Uterus (tissue), 4 donors: ENCODE data around the gene CAND2. TPM values are rescaled to one million over a fixed set of nuclear protein-coding genes. Genes with fewer than 3 reads are reported as not detected.

Experiments used
- DNase-seq, 2 donors: peaks; one replicate each; pipeline ENCODE4 v3.0.0-alpha.2; 2019 to 2020
- H3K27ac ChIP-seq, 2 donors: fragments of 200-600 bp; sonication (generic); 1 replicate in 1 of 2; 2 replicates in 1 of 2; pipeline ENCODE4 v1.5.1; 2016 to 2018
- H3K27me3 ChIP-seq, 2 donors: fragments of 200-600 bp; sonication (generic); one replicate each; pipeline ENCODE4 v1.5.1; 2018 to 2019; ENCODE audit warnings: control low read depth in 1 of 2
- H3K36me3 ChIP-seq, 2 donors: fragments of 200-600 bp; sonication (generic); one replicate each; pipeline ENCODE4 v1.5.1; 2019; ENCODE audit warnings: control low read depth in 1 of 2
- H3K4me1 ChIP-seq, 2 donors: fragments of 200-600 bp; sonication (generic); one replicate each; pipeline ENCODE4 v1.5.1; 2018 to 2019; ENCODE audit warnings: control low read depth in 1 of 2
- H3K4me3 ChIP-seq, 2 donors: fragments of 200-600 bp; sonication (generic); 1 replicate in 1 of 2; 2 replicates in 1 of 2; pipeline ENCODE4 v1.5.1; 2018 to 2019; ENCODE audit warnings: mild to moderate bottlenecking in 1 of 2
- H3K9me3 ChIP-seq, 2 donors: fragments of 200-600 bp; sonication (generic); one replicate each; pipeline ENCODE4 v1.5.1; 2019; ENCODE audit warnings: control low read depth in 1 of 2
- CTCF ChIP-seq, 4 experiments: fragments of 200-600 bp in 2 of 4; fragments of 450-650 bp in 2 of 4; sonication (generic) in 2 of 4; IDR thresholded peaks; one replicate each; pipeline ENCODE4 v1.5.1; 2016 to 2019; ENCODE audit warnings: antibody characterized with exemption in 4 of 4, mild to moderate bottlenecking in 2 of 4, moderate library complexity in 1 of 4
- POLR2A ChIP-seq, 2 donors: fragments of 450-650 bp; IDR thresholded peaks; one replicate each; pipeline ENCODE4 v1.6.1; 2016; ENCODE audit warnings: antibody characterized with exemption in 2 of 2, mild to moderate bottlenecking in 1 of 2, moderate library complexity in 1 of 2
- intact Hi-C: fragments of 100-400 bp; cut with DNase I; formaldehyde crosslinking; loops from one replicate; pipeline ENCODE4 v1.15.1; 2023; ENCODE audit warnings: low total_unique reads
- total RNA-seq, 4 donors: library from RNA; depleted of rRNA in 3 of 4; stranded (reverse); fragments of >200 nt in 3 of 4; gene quantifications; one replicate each; pipeline versions ENCODE4 v1.1.0 to v1.2.4, GENCODE V29; 2014 to 2023
- donor health status: DM: yes; HTN: yes; CAD: no.

Gene CAND2
- total RNA-seq, 4 donors from 2014 or later = 6.8 to 42.0 (median 22.1) TPM

GRCh38 chr3:12856626-12857025 is 60.1 kb downstream of the CAND2 start:
- no peak overlapping the region for H3K4me3 ChIP-seq
- H3K4me1 ChIP-seq = no peaks in the 10 kb centered on the region
- H3K27ac ChIP-seq = no peak overlapping the region
- intact Hi-C loops = no loop called here
- H3K36me3 ChIP-seq = no peaks in the 10 kb centered on the region
- no peaks in the 10 kb centered on the region for H3K27me3 ChIP-seq
- DNase-seq = no peak
- TF ChIP-seq CTCF (IDR thresholded peaks at IDR 0.05) (no peak), POLR2A (IDR thresholded peaks at IDR 0.05) (no peak)
- no peaks in the 10 kb centered on the region for H3K9me3 ChIP-seq

- no peak for TF ChIP-seq CTCF (IDR thresholded peaks at IDR 0.05)
- TF ChIP-seq POLR2A (IDR thresholded peaks at IDR 0.05) = no peak
- intact Hi-C loops = no loop called here
- no peak overlapping the region for H3K27ac ChIP-seq
- H3K9me3 ChIP-seq = no peaks in the 10 kb centered on the region
- H3K27me3 ChIP-seq = no peaks in the 10 kb centered on the region
- no peaks in the 10 kb centered on the region for H3K36me3 ChIP-seq
- no peak for DNase-seq
- no peaks in the 10 kb centered on the region for H3K4me1 ChIP-seq
- H3K4me3 ChIP-seq = no peak overlapping the region
These were observed 63.4 kb downstream of the CAND2 start for GRCh38 chr3:12859840-12860239.

- no peaks in the 10 kb centered on the region for H3K36me3 ChIP-seq
- DNase-seq = no peak
- no peak overlapping the region for H3K27ac ChIP-seq
- intact Hi-C loops = no loop called here
- H3K4me1 ChIP-seq = no peaks in the 10 kb centered on the region
- no peaks in the 10 kb centered on the region for H3K9me3 ChIP-seq
- no peak for TF ChIP-seq POLR2A (IDR thresholded peaks at IDR 0.05)
- TF ChIP-seq CTCF (IDR thresholded peaks at IDR 0.05) = no peak
- no peaks in the 10 kb centered on the region for H3K27me3 ChIP-seq
- H3K4me3 ChIP-seq = no peak overlapping the region
These were observed 65.1 kb downstream of the CAND2 start for GRCh38 chr3:12861611-12862010.

GRCh38 chr3:12862387-12862786 is 65.9 kb downstream of the CAND2 start:
- intact Hi-C loops = no loop called here
- no peak for TF ChIP-seq CTCF (IDR thresholded peaks at IDR 0.05)
- TF ChIP-seq POLR2A (IDR thresholded peaks at IDR 0.05) = no peak
- Histone ChIP-seq H3K27ac (no peak overlapping the region), H3K36me3 (no peaks in the 10 kb centered on the region), H3K9me3 (no peaks in the 10 kb centered on the region), H3K4me1 (no peaks in the 10 kb centered on the region), H3K4me3 (no peak overlapping the region), H3K27me3 (no peaks in the 10 kb centered on the region)
- no peak for DNase-seq

GRCh38 chr3:12865271-12865670 is 68.8 kb downstream of the CAND2 start:
- no peak overlapping the region for H3K27ac ChIP-seq
- no peak for DNase-seq
- no peaks in the 10 kb centered on the region for H3K27me3 ChIP-seq
- no peaks in the 10 kb centered on the region for H3K36me3 ChIP-seq
- H3K9me3 ChIP-seq = no peaks in the 10 kb centered on the region
- intact Hi-C loops = loop anchor here (5.0 kb wide), 1 partner anchor 122 kb away; no protein-coding TSS in a partner anchor
- no peak overlapping the region for H3K4me3 ChIP-seq
- TF ChIP-seq POLR2A (IDR thresholded peaks at IDR 0.05) (no peak), CTCF (IDR thresholded peaks at IDR 0.05) (no peak)
- H3K4me1 ChIP-seq = peaks cover 0 to 6% of the 10 kb centered on the region in 2 donors
